Cerebellar nuclear complex (tissue), 1 donor: Measurements from ENCODE around the gene ANKRD37.

Experiments
- DNase-seq, 2 experiments: peaks; one replicate each; lab custom pipeline; 2025; lab: John Stamatoyannopoulos, UW

The ANKRD37 gene

GRCh38 chr4:185380320-185380719 lies 16.3 kb upstream of the ANKRD37 start:
- no peak for DNase-seq

- DNase-seq: no peak
Observed at GRCh38 chr4:185381288-185382196, 15.1 kb upstream of the ANKRD37 start.

- no peak for DNase-seq
Observed at GRCh38 chr4:185382754-185383153, 13.9 kb upstream of the ANKRD37 start.

- no peak for DNase-seq
Observed at GRCh38 chr4:185383451-185383850, 13.2 kb upstream of the ANKRD37 start.

- DNase-seq: no peak
Observed at GRCh38 chr4:185384061-185384460, 12.6 kb upstream of the ANKRD37 start.

- no peak for DNase-seq
Observed at GRCh38 chr4:185384930-185385331, 11.7 kb upstream of the ANKRD37 start.

- no peak for DNase-seq
Observed at GRCh38 chr4:185387957-185388356, 8.7 kb upstream of the ANKRD37 start.

- no peak for DNase-seq
Observed at GRCh38 chr4:185390941-185391340, 5.7 kb upstream of the ANKRD37 start.

- DNase-seq: no peak
Observed at GRCh38 chr4:185392156-185392555, 4.5 kb upstream of the ANKRD37 start.

- no peak for DNase-seq
Observed at GRCh38 chr4:185394568-185395237, 1.9 kb upstream of the ANKRD37 start.

GRCh38 chr4:185395238-185395955 lies 1.2 kb upstream of the ANKRD37 start, which contains the start of gene LRP2BP:
LRP2BP (minus strand) TSS chr4:185395924; CDS start chr4:185378186, 17,738 bp downstream.
- DNase-seq: peak; percentile 10 to 41

- peak; percentile 77 to 90 for DNase-seq
Observed at GRCh38 chr4:185395956-185396723, 501 bp upstream of the ANKRD37 start.

GRCh38 chr4:185398618-185399017 lies 2.0 kb downstream of the ANKRD37 start:
- no peak for DNase-seq

GRCh38 chr4:185399466-185399865 lies 2.8 kb downstream of the ANKRD37 start:
- DNase-seq: no peak

- DNase-seq: no peak
Observed at GRCh38 chr4:185404031-185404430, 7.4 kb downstream of the ANKRD37 start.

GRCh38 chr4:185405296-185405999 lies 8.8 kb downstream of the ANKRD37 start:
- DNase-seq: no peak

- no peak for DNase-seq
Observed at GRCh38 chr4:185408432-185408831, 11.8 kb downstream of the ANKRD37 start.

- DNase-seq: no peak
Observed at GRCh38 chr4:185411849-185412248, 15.2 kb downstream of the ANKRD37 start.

GRCh38 chr4:185412412-185412811 lies 15.8 kb downstream of the ANKRD37 start:
- DNase-seq: no peak

- DNase-seq: no peak
Observed at GRCh38 chr4:185416955-185417354, 20.3 kb downstream of the ANKRD37 start.
